ENCODE data around the gene MYZAP.

Gene MYZAP

DNA sequence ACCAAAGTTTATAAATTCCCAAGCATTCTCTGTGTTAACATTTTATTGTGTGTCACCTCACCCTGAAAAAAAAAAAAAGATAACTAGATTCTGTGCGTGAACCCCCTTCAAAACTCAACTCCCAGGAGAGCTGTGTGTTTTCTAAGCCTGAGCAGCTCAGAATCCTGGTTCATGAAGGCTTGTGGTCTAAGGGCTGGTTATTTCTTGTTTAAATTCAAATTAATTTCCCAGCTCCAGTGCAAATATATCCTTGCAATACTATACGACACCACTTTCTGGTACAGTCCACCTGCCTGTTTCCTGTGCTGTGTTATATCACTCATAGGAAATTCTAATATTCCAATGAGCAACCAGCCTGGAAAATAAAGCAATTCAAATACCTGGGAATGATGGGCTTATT is 23.4 kb upstream of the MYZAP start:
- TF ChIP-seq, protein P1, sequence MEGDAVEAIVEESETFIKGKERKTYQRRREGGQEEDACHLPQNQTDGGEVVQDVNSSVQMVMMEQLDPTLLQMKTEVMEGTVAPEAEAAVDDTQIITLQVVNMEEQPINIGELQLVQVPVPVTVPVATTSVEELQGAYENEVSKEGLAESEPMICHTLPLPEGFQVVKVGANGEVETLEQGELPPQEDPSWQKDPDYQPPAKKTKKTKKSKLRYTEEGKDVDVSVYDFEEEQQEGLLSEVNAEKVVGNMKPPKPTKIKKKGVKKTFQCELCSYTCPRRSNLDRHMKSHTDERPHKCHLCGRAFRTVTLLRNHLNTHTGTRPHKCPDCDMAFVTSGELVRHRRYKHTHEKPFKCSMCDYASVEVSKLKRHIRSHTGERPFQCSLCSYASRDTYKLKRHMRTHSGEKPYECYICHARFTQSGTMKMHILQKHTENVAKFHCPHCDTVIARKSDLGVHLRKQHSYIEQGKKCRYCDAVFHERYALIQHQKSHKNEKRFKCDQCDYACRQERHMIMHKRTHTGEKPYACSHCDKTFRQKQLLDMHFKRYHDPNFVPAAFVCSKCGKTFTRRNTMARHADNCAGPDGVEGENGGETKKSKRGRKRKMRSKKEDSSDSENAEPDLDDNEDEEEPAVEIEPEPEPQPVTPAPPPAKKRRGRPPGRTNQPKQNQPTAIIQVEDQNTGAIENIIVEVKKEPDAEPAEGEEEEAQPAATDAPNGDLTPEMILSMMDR (IDR thresholded peaks at IDR 0.05; ENCODE audit: low read depth, low read length, missing control alignments) = no peak
- no peak overlapping the region for H3K4me3 ChIP-seq (replicated peaks; ENCODE audit: low read depth, low read length)
- DNase-seq (ENCODE audit: extremely low read depth, low read depth) = no peak

DNA sequence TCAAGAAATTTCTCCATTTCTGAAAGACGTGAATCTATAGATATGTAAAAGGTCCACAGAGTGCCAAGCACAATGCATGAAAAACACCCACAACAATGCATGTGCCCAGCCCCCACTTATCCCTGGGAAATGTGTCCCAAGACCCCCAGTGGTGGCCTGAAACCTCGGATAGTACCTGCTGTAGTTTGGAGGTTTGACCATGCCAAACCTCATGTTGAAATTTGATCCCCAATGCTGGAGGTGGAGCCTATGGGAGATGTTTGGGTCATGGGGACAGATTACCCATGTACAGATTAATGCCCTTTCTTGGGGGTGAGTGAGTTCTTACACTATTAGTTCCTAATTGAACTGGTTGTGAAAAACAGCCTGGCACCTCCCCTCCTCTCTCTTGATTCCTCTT is 21.4 kb upstream of the MYZAP start:
- no peak for DNase-seq (ENCODE audit: extremely low read depth, low read depth)
- TF ChIP-seq, protein P1 (IDR thresholded peaks at IDR 0.05; ENCODE audit: low read depth, low read length, missing control alignments) = no peak
- H3K4me3 ChIP-seq (replicated peaks; ENCODE audit: low read depth, low read length) = no peak overlapping the region

DNA sequence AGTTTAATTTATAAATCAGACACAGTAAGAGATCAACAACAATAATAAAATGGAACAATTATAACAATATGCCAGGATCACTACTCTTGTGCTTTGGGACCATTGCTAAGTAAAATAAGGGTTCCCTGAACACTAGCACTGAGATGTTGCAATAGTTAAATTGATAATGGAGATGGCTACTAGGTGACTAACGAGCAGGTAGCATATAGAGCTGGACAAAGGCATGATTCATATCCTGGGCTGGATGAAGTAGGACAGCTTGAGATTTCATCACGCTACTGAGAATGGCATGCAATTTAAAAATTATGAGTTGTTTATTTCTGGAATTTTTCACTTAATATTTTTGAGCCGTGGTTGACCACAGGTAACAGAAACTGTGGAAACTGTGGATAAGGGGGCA is 20.7 kb upstream of the MYZAP start:
- DNase-seq (ENCODE audit: extremely low read depth, low read depth) = no peak
- TF ChIP-seq, protein P1 (IDR thresholded peaks at IDR 0.05; ENCODE audit: low read depth, low read length, missing control alignments) = no peak
- H3K4me3 ChIP-seq (replicated peaks; ENCODE audit: low read depth, low read length) = no peak overlapping the region

DNA sequence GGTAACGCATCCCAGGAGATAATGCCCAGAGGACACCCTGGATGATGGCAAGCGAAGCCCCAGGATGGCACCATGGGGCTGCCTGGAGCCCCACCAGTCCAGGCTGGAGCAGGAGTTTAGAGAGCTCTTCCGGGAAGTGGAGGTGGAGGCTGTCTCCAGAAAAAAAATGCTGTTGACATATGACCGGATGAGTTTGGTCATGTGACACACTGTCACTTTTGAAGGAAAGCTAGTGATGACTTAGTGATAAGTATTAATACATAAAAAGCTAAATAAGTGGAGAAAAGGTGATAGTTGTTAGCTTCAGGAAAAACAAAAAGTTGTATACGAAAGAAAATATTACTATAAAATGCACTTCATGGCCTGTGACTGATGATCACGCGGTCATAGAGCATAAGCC is 20.0 kb upstream of the MYZAP start:
- H3K4me3 ChIP-seq (replicated peaks; ENCODE audit: low read depth, low read length) = no peak overlapping the region
- no peak for DNase-seq (ENCODE audit: extremely low read depth, low read depth)
- TF ChIP-seq, protein P1 (IDR thresholded peaks at IDR 0.05; ENCODE audit: low read depth, low read length, missing control alignments) = no peak

DNA sequence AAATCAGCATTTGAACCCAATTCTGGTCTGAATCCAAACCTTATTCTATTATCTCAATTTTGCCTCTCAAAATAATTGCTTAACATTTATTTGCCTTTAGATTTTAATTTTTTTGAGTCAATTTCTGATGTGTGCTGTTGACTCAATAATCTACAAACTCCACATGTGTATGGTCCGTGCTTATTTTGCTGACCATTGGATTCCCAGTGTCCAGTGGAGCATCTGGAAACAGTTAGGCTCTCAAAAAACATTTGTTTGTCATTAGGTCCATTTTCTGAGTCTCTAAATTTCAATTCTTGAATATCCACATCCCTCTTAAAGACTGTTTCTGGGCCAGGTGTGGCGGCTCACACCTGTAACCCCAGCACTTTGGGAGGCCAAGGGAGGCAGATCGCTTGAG is 19.2 kb upstream of the MYZAP start:
- no peak overlapping the region for H3K4me3 ChIP-seq (replicated peaks; ENCODE audit: low read depth, low read length)
- TF ChIP-seq, protein P1 (IDR thresholded peaks at IDR 0.05; ENCODE audit: low read depth, low read length, missing control alignments) = no peak
- DNase-seq (ENCODE audit: extremely low read depth, low read depth) = peak; percentile 53

DNA sequence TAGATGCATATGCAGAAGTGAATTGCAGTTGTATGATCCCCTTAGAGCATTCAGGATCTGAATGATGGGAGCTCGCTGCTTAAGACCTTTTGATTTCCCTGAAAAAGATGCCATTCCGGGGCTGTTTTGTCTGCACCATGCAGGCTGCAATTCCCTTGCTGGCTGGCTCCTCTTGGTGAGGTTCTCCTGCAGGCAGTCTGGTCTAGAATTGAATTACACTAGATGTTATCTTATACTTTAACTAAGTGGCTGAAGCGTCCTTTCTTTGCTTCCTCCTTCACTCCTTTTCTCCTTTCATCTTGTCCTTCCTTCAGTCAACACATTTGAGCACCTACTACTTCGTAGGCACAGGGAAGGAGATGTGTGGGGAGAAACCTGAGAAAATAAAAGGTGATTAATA is 18.6 kb upstream of the MYZAP start:
- no peak overlapping the region for H3K4me3 ChIP-seq (replicated peaks; ENCODE audit: low read depth, low read length)
- DNase-seq (ENCODE audit: extremely low read depth, low read depth) = no peak
- TF ChIP-seq, protein P1 (IDR thresholded peaks at IDR 0.05; ENCODE audit: low read depth, low read length, missing control alignments) = no peak

DNA sequence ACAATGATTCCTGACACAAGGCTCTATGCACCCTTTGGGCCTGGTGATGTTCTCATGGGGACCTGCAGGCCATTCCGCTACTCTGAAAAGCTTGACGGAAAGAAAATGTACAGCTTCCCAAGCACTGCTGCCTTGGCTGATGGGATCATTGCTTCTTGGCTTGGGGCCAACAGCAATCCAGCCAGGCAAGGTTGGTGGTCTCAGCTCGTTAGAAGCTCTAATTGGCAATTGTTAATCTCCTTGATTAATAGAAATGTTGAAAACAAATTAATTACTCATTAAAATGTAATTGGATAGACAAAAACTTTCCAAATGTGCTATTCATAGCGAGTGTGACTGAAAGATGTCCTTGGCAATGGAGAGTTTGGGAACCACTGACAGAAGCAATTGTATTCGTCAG is 16.3 kb upstream of the MYZAP start:
- no peak for DNase-seq (ENCODE audit: extremely low read depth, low read depth)
- no peak overlapping the region for H3K4me3 ChIP-seq (replicated peaks; ENCODE audit: low read depth, low read length)
- TF ChIP-seq, protein P1 (IDR thresholded peaks at IDR 0.05; ENCODE audit: low read depth, low read length, missing control alignments) = no peak
